GM12891 (cell line): ENCODE data around the gene LOXL4.

ENCODE experiments used
- POLR2AphosphoS5 ChIP-seq: IDR thresholded peaks from 2 replicates; pipeline ENCODE4 v1.6.1; 2011; ENCODE audit warnings: low read depth, low read length, control low read depth
- TAF1 ChIP-seq: IDR thresholded peaks from 2 replicates; pipeline ENCODE4 v1.6.1; 2011; ENCODE audit warnings: low read depth, low read length, control low read depth

DNA sequence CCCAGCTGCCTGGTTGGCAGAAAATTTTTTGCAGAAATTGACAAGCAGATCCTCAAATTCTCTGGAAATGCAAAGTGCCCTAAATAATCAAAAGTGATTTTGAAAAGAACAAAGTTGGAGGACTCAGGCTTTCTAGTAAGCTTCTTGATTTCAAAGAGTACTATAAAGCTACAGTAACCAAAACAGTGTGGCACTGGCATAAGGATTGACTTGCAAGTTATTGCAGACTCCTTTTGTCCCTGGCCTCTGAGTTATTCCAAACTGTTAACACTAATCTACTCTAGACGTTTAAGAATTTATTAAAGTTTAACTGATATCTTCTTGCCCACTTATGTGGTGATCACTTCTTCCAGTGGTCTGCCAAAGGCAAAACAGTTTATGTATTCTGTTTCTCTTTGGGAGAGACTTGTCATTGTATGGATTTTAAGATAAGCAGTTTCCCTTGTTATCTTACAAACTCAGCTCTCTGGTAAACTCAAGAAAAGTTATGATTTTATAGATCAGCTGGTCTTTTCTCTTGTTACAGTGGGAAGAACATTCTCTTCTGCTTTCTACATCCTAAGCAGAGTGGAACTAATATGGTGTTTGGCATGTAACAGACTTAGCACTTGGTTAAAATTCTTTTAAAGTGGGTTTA lies 41.4 kb downstream of the LOXL4 start:
- TF ChIP-seq TAF1 = no peak
- no peak for TF ChIP-seq POLR2AphosphoS5
